AG10803 (cell line): ENCODE measurements around the gene RHEB.
"Not testable (repeated sequence)": the region's sequence is repeated elsewhere in the genome, so short reads cannot be mapped to it uniquely, and the experiment has no call there.

Experiments
- DNase-seq: peaks from one replicate; pipeline ENCODE4 v3.0.0; 2010; ENCODE audit warnings: low read depth
- H3K4me3 ChIP-seq: 2 replicates; pipeline ENCODE4 v1.5.1; 2011; ENCODE audit warnings: mild to moderate bottlenecking, low read length, control low read depth
- TF ChIP-seq, protein P1 (sequence below): conservative IDR thresholded peaks from 2 replicates; pipeline ENCODE4 v1.5.1; 2011; ENCODE audit warnings: mild to moderate bottlenecking, low read length, control low read depth, inconsistent platforms

Gene RHEB

DNA sequence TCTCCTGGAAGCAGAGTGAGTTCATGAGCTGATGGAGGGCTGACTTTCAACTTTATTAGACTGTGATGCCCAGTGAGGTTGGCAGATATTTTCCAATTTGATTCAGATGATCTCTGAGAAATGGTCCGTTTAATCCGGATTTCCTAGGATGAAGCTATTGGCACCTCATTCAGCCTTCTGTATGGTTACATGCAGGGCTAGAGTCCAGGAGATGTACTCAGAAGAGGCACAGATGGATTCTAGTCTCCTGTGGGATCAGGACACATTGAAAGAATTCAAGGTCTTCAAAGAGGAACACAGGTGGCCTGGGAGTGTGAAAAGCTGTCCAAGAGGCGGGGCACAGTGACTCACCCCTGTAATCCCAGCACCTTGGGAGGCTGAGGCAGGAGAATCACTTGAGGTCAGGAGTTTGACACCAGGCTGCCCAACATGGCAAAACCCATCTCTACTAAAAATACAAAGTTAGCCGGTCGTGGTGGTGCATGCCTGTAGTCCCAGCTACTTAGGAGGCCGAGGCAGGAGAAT lies 23.0 kb upstream of the RHEB start:
- TF ChIP-seq, protein P1, sequence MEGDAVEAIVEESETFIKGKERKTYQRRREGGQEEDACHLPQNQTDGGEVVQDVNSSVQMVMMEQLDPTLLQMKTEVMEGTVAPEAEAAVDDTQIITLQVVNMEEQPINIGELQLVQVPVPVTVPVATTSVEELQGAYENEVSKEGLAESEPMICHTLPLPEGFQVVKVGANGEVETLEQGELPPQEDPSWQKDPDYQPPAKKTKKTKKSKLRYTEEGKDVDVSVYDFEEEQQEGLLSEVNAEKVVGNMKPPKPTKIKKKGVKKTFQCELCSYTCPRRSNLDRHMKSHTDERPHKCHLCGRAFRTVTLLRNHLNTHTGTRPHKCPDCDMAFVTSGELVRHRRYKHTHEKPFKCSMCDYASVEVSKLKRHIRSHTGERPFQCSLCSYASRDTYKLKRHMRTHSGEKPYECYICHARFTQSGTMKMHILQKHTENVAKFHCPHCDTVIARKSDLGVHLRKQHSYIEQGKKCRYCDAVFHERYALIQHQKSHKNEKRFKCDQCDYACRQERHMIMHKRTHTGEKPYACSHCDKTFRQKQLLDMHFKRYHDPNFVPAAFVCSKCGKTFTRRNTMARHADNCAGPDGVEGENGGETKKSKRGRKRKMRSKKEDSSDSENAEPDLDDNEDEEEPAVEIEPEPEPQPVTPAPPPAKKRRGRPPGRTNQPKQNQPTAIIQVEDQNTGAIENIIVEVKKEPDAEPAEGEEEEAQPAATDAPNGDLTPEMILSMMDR: no peak
- DNase-seq: no peak
- H3K4me3 ChIP-seq: no peak overlapping the region

DNA sequence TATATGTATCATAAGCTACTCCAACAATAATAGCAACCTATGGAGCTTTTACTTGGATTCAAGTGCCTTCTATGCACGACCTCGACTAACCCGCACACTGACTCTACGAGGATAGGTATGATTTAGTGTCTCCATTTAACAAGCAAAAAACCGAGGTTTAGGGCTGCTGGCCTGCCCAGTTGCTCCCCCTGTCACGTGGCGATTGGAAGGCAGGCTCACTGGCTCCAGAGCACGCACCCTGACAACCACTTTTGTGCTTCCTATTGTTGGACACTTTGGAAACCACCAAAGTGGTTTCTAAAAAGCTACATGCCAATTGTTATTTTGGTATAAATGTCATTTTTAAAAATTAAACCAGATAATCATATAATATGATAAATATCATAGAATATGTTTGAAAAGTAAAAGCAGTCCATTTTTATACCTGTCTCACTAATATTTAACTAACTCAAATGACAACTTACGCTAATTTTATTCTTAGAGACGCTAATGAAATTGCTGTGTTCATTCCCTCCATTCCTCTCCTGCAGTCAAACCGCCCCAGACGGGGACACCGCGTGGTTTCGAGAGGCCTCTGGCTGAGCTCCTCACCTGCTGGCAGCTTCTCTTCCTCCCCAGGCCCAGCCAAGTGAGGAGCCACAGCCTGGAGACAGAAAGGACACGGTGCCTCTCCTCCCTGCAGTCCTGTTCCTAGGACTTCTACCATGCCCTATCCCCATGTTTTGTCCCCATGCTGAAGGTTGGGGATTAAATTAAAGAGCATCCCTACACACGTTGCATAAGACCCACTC lies 22.2 kb upstream of the RHEB start:
- TF ChIP-seq, protein P1: no peak
- no peak overlapping the region for H3K4me3 ChIP-seq
- DNase-seq: no peak

DNA sequence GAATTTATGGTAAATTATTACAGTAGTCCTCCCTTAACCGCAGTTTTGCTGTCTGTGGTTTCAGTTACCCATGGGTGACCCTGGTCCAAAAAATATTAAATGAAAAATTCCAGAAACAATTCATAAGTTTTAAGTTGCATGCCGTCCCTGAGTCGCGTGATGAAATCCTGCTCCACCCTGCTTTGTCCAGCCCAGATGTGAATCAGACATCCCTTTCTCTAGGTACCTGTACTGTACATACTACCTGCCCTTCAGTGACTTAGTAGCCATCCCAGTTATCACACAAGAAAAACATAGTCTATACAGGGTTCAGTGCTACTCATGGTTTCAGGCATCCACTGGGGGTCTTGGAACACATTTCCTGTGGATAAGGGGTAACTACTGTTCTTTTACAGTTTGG lies 20.5 kb upstream of the RHEB start:
- H3K4me3 ChIP-seq: no peak overlapping the region
- TF ChIP-seq, protein P1: no peak

DNA sequence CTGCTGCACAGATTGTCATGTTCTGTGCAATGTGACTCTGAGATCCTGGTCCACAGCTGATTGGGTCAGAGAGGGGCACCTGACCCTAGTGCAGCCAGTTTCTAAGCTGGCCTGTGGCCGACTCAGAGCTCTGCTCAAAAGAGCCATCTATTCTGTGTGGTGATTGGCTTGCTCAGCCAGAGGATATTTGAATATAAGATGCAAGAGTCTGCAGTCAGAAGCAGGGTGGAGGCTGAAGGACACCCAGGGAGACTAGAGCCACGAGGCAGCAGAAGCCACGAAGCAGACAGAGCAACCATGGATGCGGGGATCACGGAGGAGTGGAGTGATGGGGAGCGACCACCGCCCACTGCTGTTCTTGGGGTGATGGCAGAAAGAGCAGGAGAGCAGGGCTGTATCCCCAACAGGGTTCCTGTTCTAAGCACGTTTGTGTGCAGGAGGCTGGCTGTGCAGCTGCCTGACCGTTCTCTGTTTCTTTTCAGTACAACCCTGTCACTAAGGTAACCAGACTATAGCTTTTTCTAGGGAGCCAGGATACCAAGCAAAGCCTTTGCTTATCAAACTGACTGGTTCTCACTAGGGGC lies 19.5 kb upstream of the RHEB start:
- TF ChIP-seq, protein P1: no peak
- H3K4me3 ChIP-seq: no peak overlapping the region
- no peak for DNase-seq

More for the DNA sequence above, 20.5 kb upstream of the RHEB start:
- DNase-seq: no peak

DNA sequence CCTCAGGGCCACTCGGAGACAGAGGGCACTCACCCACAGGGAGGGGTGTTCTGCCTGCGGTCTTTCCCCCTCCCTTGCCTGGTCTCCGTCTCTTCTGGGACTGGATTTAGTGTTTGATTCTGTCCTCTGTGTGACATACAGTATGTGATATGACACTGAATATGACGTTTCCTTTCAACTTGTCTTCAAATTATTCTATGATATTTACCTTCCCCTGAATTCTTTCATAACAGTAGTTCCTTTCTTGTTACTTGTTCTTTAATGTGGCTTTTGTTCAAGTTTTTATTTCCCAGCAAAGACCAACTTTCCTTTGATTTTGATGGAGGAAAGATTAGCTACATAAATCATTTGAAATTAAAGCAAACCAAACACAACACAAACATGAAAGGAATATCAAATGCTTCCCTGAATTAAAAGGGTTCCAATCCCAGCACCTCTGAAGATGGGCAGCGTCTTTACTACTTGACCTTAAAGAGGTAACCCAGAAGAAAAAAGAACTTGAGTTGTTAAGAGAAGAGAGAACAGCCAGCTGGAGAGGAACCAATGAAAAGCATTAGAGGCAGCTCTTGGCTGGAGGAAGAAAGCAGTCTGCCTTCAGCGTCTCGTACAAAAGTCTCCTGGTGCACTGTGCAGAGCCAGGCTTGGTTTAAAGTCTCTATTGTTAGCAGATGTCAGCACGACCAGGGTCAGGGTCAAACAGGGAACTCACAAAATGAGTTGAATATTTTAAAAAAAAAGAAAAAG lies 18.3 kb upstream of the RHEB start:
- TF ChIP-seq, protein P1: no peak
- DNase-seq: peak; percentile 18
- H3K4me3 ChIP-seq: no peak overlapping the region

DNA sequence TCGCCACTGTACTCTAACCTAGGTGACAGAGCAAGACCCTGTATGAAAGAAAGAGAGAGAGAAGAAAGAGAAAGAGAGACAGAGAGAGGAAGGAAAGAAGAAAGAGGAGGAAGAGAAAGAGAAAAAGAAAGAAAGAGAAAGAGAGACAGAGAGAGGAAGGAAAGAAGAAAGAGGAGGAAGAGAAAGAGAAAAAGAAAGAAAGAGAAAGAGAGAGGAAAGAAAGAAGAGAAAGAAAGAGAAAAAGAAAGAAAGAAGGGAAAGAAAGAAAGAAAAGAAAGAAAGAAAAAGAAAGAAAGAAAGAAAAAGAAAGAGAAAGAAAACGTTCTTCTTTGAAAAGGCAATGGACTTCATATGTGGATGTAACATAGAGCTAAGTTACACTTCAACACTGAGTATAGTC lies 16.5 kb upstream of the RHEB start:
- not testable (repeated sequence) for DNase-seq, H3K4me3 ChIP-seq

DNA sequence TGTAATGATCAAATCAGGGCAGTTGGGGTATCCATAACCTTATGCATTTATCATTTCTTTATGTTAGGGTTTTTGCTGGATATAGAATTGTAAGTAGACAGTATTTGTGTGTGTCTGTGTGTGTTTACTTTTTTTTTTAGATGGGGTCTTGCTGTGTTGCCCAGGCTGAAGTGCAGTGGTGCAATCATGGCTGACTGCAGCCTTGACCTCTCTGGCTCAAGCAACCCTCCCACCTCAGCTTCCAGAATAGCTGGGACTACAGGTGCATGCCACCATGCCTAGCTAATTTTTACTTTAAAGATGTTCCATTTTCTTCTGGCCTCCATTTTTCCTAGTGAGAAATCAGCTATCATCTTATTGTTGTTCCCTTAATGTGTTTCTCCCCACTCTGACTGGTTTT lies 10.1 kb upstream of the RHEB start:
- DNase-seq: no peak

More for the DNA sequence above, 10.1 kb upstream of the RHEB start:
- no peak overlapping the region for H3K4me3 ChIP-seq
- TF ChIP-seq, protein P1: no peak
